ENCODE data around the gene COBL.
"Not testable (repeated sequence)": the region's sequence is repeated elsewhere in the genome, so short reads cannot be mapped to it uniquely, and the experiment has no call there.

Gene COBL

GRCh38 chr7:51017576-51018535, 298.8 kb downstream of the COBL start:
- no peak for DNase-seq

DNA sequence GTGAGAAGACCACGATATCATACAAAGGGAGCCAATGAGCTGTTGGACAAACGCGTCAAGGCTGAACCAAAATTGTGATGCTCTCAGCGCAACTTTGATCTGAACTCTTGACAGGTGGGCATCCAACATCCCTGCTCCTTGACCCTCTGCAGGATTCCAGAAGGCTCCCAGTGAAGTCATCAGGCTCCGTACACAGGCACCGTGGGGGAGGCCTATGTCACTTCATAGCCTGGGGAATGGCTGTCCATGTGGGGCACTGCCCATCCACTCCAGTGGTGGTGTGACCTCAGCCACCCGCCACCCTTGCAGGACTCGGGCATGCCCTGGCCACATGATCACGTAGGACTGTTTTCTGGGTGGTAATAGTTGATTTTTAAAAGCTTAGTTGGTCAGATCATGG, 300.1 kb downstream of the COBL start:
- no peak for DNase-seq

GRCh38 chr7:51015581-51015980, 301.0 kb downstream of the COBL start:
- DNase-seq = no peak

- DNase-seq = no peak
Observed at GRCh38 chr7:51014811-51015210, 301.8 kb downstream of the COBL start.

GRCh38 chr7:51013861-51014511, 302.6 kb downstream of the COBL start:
- no peak for DNase-seq

DNA sequence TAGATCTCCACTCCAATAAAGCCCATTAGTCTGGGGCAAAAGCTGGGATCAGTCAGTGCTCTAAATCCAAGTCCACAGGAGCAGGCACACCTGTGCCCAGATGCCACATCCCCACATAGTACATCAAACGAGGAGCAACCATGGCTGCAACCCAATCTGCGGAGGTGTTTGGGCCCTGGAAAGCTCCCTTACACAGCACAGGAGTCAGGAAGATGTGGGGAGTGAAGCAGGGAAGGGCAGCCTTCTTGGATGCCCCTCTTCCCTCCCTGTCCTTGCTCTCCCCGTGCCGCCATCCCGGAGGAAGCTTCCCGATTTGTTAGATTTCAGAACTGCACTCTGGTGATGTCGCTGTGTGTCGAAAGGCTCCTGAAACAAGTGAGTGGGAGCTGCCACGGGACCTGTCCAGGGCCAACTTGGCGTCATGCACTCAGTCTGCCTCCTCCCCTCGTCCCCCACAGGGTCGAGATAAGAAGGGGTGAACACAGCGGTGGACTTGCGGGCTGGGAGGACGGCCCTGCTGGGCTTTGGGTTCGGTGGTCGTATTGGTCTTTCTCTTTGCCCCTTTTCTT, 303.3 kb downstream of the COBL start:
- DNase-seq = no peak

DNA sequence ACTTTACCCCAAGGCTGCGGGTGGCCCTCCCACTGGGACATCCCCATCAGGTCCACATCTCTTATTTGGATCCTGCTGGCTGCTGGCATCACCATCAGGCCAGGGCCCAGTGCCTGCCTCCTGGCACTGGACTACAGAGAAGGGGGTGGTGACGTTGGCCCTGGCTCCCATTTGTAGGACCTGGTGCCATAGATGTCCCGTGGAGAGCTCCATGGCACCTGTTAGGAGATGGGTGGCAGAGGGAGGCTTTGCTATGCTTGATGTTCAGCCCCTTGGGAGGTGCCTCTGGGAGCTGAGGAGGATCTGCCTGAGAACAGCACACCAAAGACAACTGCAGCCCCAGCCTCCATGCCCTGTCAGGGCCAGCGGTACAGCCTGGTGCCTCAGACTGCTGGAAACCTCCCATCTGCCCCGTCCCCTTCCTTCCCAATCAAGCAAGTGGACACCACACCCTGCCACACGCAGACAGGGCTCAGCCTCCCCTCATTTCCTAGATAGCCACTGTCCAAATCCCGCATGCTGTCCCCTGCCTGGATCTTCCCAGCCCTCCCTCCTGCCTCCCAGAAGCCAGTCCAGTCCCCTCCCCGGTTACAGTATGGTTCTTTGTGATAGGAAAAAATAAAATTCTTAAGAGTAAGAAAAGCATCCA, 303.9 kb downstream of the COBL start:
- no peak for DNase-seq

DNA sequence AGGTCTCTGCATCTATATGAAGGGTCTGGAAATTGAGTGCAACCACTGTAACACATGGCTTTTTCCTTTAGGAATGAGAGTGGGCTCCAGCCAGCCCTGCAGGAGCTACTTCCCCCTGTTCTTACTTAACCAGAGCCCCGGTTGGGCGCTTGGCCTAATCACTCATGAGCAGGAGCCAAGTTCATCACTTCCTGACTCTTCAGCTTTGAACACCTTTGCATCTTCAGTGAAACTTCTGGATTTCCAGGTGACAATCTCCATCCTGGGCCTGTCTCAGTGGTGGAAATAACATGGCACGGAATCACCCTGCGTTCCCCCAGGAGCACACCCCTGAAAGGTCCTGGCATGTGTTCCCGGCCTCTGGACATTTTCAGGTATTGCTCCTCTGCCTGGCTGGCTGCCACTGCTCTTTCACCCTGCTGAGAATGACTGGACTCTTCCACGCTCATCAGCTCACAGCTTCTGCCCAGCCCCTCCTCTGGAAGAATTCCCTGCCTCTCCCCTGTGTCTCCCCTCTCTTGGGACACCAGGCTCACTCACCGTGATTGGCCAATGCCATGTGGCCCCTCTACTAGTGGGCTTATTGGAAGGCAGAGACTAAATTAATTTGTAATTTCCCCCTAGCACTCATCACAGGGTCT, 304.8 kb downstream of the COBL start:
- DNase-seq = no peak

GRCh38 chr7:51010534-51010933, 306.1 kb downstream of the COBL start:
- DNase-seq = no peak

DNA sequence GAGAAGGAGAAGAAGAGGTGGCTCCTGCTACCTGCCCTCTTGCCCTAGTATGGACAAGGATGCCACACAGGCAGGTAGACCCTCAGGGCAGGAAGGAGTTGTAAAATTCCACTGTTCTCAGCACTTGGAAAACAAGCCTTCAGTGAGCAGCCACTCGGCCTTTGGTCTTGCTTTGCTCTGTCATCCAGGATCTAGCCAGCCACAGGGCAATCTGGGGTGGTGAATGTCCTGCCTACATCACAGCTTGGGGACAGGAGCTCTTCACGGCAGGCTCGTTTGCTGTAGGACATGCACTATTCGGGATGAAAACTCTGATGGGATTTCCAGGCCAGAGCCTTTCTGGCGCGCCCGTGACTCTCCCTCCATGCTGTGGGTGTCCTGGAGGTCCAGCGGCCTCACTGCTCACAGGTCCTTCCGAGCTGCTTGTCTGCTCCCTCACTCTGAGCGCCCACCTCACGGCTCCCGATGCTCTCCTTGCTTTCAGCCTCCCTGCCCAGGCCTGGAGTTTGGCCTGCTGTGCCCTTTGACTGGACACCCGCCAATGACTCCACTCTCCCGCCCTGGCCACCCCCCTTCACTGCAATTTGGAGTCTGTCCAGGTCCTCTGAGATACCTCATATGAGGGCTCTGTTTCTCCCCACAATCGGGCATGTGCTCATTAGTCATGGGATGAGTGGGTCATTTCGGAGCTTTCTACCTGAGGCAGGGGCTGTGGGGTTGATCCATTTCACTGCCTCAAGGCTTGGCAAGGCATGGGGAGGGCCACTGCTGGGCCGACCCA, 306.7 kb downstream of the COBL start:
- DNase-seq = no peak

DNA sequence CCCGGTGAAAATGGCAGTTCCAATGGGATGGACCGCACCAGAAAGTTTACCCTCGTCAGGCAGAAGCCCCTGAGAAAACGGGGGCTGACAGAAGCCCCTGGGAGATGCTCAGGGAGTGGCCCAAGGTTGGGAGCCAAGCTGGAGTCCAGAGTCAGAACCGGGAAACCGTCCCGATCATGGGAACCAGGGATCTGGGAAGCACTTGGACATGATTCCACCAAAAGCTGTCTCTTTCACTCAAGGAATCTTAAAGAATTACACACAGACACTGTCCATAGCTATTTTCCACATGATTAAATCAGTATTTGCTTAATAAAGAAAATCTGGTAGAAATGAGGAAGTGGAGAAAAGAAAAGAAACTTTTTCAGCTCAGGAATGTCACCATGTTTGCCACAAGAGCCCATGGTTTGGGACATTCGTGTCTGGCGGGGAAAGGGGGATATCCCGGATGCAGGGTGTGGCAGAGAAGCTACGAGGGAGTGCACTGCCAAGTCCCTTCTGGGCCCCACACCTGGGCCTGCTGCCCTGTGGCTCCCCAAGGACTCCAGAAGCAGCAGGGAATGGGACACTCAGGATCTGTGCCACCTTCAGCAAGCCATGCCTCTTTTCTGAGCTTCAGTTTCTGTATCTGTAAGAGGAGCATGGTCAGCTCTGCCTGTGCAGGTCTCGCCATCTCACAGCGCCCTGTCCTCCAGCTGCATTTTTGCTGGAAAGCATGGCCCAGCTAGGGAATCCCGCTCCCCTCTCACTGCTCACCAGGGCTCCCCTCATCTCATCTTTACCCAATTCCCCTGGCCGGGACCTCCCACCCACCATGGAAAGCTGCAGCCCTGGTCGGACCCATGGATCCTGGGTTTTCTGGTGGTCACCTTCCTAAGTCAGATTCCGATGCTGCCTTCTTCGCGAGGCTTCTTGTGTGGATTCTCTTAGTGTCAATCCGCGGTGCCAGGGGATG, 308.8 kb downstream of the COBL start:
- DNase-seq = no peak

DNA sequence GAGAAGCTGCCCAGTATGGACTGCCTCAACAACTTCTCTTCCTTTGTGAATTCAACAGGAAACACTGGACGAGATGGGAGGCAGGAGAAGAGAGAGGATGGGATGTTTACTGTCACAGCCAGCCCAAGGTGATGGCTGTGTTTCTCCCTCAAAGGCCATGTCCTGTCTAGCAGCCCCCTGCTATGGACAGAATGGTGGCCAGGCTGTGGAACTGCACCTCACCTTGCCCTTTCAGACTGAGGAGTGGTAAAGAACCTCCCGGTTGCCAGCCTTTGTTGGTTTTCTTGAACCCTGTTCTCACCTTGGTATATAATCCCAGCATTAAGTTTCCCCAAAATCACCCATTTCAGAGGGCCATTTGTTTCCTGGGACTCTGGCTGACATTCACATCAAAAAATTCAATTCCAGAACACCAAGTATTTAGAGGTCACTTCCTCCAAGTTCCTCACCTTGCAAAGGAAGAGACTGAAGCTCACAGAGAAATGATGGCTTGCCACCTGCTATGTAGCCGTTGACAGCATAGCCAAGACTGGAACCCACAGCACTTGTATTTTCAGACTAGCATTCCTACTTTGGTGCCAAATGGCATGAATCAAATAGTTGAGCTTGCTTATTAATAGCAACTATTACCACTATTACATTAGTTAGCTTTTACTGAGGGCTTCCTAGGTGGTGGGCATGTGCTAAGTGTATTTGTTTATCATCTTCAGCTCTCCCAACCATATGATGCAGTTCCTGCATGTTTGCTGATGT, 309.9 kb downstream of the COBL start:
- DNase-seq = no peak

GRCh38 chr7:51005074-51005473, 311.5 kb downstream of the COBL start:
- no peak for DNase-seq

GRCh38 chr7:51000956-51001355, 315.7 kb downstream of the COBL start:
- no peak for DNase-seq

DNA sequence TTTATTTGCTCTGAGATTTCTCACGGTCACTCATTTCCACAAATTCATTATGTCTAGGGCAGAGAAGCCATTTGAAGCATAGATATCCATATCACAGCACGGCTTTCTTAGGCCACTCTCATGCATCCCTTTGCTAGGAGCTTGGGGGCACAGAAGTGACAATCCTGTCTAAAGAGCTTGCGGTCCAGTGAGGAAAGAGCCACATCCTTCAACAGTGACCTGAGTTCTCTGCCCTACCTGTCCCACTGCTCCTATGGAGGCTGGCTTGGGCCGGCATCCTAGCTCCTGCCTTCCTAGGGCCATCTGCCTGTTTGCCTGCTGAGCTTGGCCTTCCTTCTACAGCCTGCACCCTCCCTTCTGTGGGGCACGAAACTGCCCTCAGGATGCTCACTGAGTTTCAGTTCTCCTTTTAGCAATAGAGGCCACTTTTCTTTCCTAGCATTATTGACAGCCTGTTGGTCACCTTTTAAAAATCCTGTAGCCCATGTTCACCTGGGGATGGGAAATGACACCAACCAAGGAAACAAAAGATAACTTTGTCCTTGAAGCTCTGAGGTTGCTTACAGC, 321.8 kb downstream of the COBL start:
- DNase-seq = no peak

GRCh38 chr7:50990214-50990613, 326.4 kb downstream of the COBL start:
- not testable (repeated sequence) for DNase-seq

DNA sequence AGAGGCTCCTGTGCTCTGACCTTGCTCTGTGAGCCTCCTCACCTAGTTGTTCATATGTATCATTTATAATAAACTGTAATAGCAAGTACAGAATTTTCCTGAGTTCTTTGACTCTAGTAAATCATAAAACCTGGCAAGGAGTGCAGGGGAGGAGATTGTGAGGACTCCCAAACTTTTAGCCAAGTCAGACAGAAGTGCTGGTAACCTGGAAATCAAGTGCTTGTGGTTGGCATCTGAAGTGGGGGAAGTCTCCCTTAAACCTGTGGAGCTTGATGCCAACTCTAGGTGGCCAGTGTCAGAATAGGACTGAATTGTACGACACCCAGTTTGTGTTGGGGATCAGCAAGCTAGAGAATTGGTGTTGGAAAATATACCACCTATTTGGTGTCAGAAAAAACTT, 327.6 kb downstream of the COBL start:
- DNase-seq = no peak

GRCh38 chr7:50988465-50988864, 328.1 kb downstream of the COBL start:
- DNase-seq = no peak

- no peak for DNase-seq
Observed at GRCh38 chr7:50985096-50985495, 331.5 kb downstream of the COBL start.

DNA sequence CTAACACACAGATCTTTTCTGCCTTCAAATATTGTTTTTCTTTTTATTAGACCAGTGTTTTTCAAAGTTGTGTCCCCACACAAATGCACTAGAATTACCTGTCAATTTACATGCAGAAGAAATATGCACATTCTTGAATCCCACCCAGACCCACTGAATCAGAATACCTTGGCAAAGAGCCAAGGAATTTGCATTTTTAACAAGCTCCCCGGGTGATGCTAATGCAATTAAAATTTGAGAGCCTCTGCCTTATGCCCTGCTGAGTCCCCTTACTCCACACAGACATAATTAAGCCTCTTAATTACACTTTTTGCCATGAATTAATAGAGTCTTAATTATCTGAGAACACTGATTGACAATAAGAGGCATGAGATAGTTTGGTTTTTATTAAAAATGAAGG, 332.8 kb downstream of the COBL start:
- no peak for DNase-seq
